Measurements from ENCODE around the gene MTMR11.

MTMR11 gene

DNA sequence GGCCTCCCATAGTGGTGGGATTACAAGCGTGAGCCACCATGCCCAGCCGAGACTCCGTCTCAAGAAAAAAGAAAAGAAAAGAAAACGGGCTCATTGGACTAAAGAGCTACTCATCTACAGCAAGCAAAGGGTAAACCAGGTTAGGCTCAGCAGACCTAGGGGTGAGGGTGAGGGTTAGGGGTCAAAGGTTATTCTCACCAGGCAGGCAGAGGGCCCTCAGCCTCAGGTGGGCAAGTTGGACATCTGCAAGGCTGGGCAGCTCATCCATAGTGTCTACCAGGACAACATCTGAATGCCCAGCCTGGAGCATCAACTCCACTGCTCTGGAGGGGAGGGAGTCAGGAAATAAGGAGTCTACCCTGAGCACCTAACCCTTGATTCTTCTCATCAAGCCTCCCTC is 3.5 kb downstream of the MTMR11 start:
- DNase-seq (ENCODE audit: extremely low spot score), result no peak
- ChIA-PET CTCF (no interaction called here), POLR2A (interaction anchor here (0.5 to 11.1 kb wide), 3 partner anchors 26 to 232 kb away, joined by 3 to 133 read pairs (median 3); a partner anchor contains a TSS)
- TF ChIP-seq FOXM1 (IDR thresholded peaks at IDR 0.05; ENCODE audit: borderline replicate concordance) (no peak), NFRKB (IDR thresholded peaks at IDR 0.05) (no peak), LEF1 (IDR thresholded peaks at IDR 0.05; ENCODE audit: borderline replicate concordance) (no peak), SUZ12 (IDR thresholded peaks at IDR 0.05) (no peak), HDGF (IDR thresholded peaks at IDR 0.05; ENCODE audit: borderline replicate concordance) (no peak), ELF4 (IDR thresholded peaks at IDR 0.05) (no peak), ARNT (IDR thresholded peaks at IDR 0.05) (no peak), ZNF384 (IDR thresholded peaks at IDR 0.05) (no peak), SP1 (IDR thresholded peaks at IDR 0.05) (no peak), FOXA1 (IDR thresholded peaks at IDR 0.05) (no peak), L3MBTL2 (conservative IDR thresholded peaks at IDR 0.05) (no peak), CTBP1 (IDR thresholded peaks at IDR 0.05; ENCODE audit: borderline replicate concordance) (no peak), FOXK2 (IDR thresholded peaks at IDR 0.05) (no peak), BHLHE40 (IDR thresholded peaks at IDR 0.05; ENCODE audit: borderline replicate concordance) (no peak)
- TF ChIP-seq, protein P1, sequence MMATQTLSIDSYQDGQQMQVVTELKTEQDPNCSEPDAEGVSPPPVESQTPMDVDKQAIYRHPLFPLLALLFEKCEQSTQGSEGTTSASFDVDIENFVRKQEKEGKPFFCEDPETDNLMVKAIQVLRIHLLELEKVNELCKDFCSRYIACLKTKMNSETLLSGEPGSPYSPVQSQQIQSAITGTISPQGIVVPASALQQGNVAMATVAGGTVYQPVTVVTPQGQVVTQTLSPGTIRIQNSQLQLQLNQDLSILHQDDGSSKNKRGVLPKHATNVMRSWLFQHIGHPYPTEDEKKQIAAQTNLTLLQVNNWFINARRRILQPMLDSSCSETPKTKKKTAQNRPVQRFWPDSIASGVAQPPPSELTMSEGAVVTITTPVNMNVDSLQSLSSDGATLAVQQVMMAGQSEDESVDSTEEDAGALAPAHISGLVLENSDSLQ (IDR thresholded peaks at IDR 0.05), result no peak

DNA sequence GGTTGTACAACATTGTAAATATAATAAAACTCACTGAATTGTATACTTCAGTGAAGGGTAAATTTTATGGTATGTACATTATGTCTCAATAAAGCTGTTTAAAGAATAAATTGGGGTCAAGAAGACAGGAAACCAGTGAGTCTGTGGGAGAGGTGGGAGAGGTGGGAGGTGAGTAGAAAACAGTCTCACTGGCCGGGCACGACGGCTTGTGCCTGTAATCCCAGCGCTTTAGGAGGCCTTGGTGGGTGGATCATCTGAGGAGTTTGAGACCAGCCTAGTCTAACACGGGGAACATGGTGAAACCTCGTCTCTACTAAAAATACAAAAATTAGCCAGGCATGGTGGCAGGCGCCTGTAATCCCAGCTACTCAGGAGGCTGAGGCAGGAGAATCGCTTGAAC is 4.2 kb downstream of the MTMR11 start:
- CTCF ChIA-PET, result no interaction called here
- POLR2A ChIA-PET, result interaction anchor here (0.5 to 11.1 kb wide), 2 partner anchors 45 to 233 kb away, joined by 3 to 133 read pairs; a partner anchor contains a TSS
- DNase-seq (ENCODE audit: extremely low spot score), result no peak
- TF ChIP-seq FOXM1 (IDR thresholded peaks at IDR 0.05; ENCODE audit: borderline replicate concordance) (no peak), ELF4 (IDR thresholded peaks at IDR 0.05) (no peak), SP1 (IDR thresholded peaks at IDR 0.05) (no peak), NFRKB (IDR thresholded peaks at IDR 0.05) (no peak), ZNF384 (IDR thresholded peaks at IDR 0.05) (no peak), TARDBP (IDR thresholded peaks at IDR 0.05) (no peak), L3MBTL2 (conservative IDR thresholded peaks at IDR 0.05) (no peak), FOXK2 (IDR thresholded peaks at IDR 0.05) (no peak), BHLHE40 (IDR thresholded peaks at IDR 0.05; ENCODE audit: borderline replicate concordance) (no peak), FOXA1 (IDR thresholded peaks at IDR 0.05) (no peak), HDGF (IDR thresholded peaks at IDR 0.05; ENCODE audit: borderline replicate concordance) (no peak)
- TF ChIP-seq, protein P1 (IDR thresholded peaks at IDR 0.05), result no peak

DNA sequence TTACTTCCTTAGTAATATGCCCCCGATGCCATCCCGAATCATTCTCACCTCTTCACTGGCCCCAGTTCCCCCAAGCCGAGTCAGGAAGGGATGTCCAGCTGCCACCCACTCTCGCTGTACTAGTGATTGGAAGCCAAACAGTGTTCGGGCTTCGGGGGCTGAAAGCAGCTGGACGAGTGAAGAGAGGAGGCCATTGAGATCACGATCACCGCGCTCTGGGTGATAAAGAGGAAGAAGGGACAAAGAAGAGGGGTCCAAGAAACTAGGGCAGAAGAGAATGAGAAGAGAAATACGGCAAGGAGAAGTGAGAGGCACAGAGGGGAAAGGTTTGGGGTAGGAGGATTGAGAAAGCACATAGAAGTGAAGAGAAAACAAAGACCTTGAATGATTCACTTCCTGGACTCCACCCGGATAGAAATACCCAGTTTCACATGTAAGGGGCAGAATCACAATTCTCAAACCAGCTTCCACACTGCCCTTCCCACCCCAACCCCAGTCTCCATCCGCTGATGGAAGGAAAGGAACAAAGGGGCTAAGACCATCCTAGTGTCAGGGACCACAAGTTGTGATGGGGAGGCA is 5.4 kb downstream of the MTMR11 start:
- CTCF ChIA-PET, result no interaction called here
- POLR2A ChIA-PET, result interaction anchor here (1.0 to 11.1 kb wide), 2 partner anchors 44 to 78 kb away, joined by 3 to 133 read pairs; a partner anchor contains a TSS
- DNase-seq (ENCODE audit: extremely low spot score), result no peak
- TF ChIP-seq NFRKB (IDR thresholded peaks at IDR 0.05), result no peak
- no peak for TF ChIP-seq FOXA1 (IDR thresholded peaks at IDR 0.05)
- TF ChIP-seq, protein P1 (IDR thresholded peaks at IDR 0.05), result no peak
- no peak for TF ChIP-seq FOXM1 (IDR thresholded peaks at IDR 0.05; ENCODE audit: borderline replicate concordance)
- no peak for TF ChIP-seq ARNT (IDR thresholded peaks at IDR 0.05)
- no peak for TF ChIP-seq BHLHE40 (IDR thresholded peaks at IDR 0.05; ENCODE audit: borderline replicate concordance)
- TF ChIP-seq L3MBTL2 (conservative IDR thresholded peaks at IDR 0.05), result no peak
- TF ChIP-seq CTBP1 (IDR thresholded peaks at IDR 0.05; ENCODE audit: borderline replicate concordance), result no peak
- TF ChIP-seq HDGF (IDR thresholded peaks at IDR 0.05; ENCODE audit: borderline replicate concordance), result no peak

DNA sequence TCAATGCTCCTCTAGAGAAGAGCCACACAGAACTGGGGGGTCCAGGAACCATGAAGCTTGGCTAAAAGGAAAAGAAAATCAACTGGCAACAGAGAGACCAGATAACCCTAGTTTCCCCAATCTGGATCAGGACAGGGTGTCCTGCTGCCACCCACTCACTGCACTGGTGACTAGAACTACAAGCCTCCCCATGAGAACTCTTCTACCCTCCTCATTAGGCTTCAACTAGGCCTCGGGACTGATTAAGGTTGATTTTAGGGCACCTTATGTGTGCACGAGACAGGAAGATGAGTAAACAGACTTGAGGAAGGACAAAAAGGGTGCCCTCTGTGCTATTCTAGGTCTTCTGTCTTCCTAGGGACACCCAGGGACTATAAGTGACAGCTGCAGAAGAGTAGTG is 6.8 kb downstream of the MTMR11 start:
- CTCF ChIA-PET, result no interaction called here
- POLR2A ChIA-PET, result interaction anchor here (1.0 to 2.9 kb wide), 4 partner anchors 10 to 43 kb away, joined by 4 to 45 read pairs (median 18); a partner anchor contains a TSS
- TF ChIP-seq ELF4 (IDR thresholded peaks at IDR 0.05) (no peak), FOXA1 (IDR thresholded peaks at IDR 0.05) (no peak), FOXM1 (IDR thresholded peaks at IDR 0.05; ENCODE audit: borderline replicate concordance) (no peak), ZNF384 (IDR thresholded peaks at IDR 0.05) (no peak), BHLHE40 (IDR thresholded peaks at IDR 0.05; ENCODE audit: borderline replicate concordance) (no peak), SP1 (IDR thresholded peaks at IDR 0.05) (no peak), LEF1 (IDR thresholded peaks at IDR 0.05; ENCODE audit: borderline replicate concordance) (no peak), ARNT (IDR thresholded peaks at IDR 0.05) (no peak), TARDBP (IDR thresholded peaks at IDR 0.05) (no peak), FOXK2 (IDR thresholded peaks at IDR 0.05) (no peak), HDGF (IDR thresholded peaks at IDR 0.05; ENCODE audit: borderline replicate concordance) (no peak), NFRKB (IDR thresholded peaks at IDR 0.05) (no peak), L3MBTL2 (conservative IDR thresholded peaks at IDR 0.05) (no peak), CTBP1 (IDR thresholded peaks at IDR 0.05; ENCODE audit: borderline replicate concordance) (no peak), SUZ12 (IDR thresholded peaks at IDR 0.05) (no peak)
- TF ChIP-seq, protein P1 (IDR thresholded peaks at IDR 0.05), result no peak
- DNase-seq (ENCODE audit: extremely low spot score), result no peak

DNA sequence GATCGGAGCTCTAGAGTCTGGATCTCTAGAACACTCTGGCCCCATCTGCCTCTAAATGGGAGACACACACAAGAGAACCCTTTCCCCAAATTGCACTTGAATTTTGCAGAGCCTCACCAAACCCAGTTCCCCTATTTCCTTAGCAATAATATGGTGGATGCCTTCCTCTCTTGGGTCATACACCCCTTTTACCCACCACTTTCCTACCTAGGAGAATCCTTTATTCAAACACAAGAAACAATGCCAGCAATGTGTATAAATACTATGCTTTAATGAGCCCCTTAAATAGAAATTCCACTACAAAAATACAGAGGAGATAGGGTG is 8.3 kb downstream of the MTMR11 start:
- DNase-seq (ENCODE audit: extremely low spot score), result no peak
- CTCF ChIA-PET, result no interaction called here
- POLR2A ChIA-PET, result interaction anchor here (0.8 to 2.9 kb wide), 16 partner anchors 8 to 249 kb away, joined by 3 to 45 read pairs (median 4); partner anchors contain the start of genes MTMR11 and VPS45
- TF ChIP-seq ARNT (IDR thresholded peaks at IDR 0.05), result no peak
- no peak for TF ChIP-seq BHLHE40 (IDR thresholded peaks at IDR 0.05; ENCODE audit: borderline replicate concordance)
- no peak for TF ChIP-seq FOXK2 (IDR thresholded peaks at IDR 0.05)
- TF ChIP-seq SUZ12 (IDR thresholded peaks at IDR 0.05), result no peak
- TF ChIP-seq, protein P1 (IDR thresholded peaks at IDR 0.05), result no peak
- TF ChIP-seq NFRKB (IDR thresholded peaks at IDR 0.05), result no peak
